GM21717 (cell line): ENCODE data around the gene KCNIP4.

ENCODE experiments used
- ATAC-seq: cut with Tn5 transposase; IDR thresholded peaks from one replicate; pipeline ENCODE4 v1.9.1; 2021; ENCODE audit warnings: mild to moderate bottlenecking, moderate library complexity; ENCODE audit not compliant: unreplicated experiment

The KCNIP4 gene

DNA sequence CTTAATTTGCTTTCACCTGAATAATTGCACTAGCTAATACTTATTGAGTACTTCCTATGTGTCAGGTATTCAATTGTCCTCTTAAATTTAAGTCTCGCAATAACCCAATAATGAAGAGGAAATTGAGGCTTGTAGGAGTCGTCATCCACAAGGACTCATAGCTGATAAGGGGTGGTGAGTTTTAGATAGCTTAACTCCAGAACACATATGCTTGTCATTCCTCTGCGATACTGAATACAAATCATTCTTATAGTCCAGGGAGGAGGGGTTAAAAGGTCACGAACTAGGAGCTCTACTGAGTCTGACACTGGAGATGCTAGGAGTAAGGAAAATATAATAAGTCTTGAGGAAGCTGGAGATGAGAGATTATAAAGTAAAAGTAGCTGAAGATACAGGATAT lies 1249.8 kb downstream of the KCNIP4 start:
- no peak for ATAC-seq

- ATAC-seq: no peak
Measured at GRCh38 chr4:20698382-20698781, 1250.2 kb downstream of the KCNIP4 start.

DNA sequence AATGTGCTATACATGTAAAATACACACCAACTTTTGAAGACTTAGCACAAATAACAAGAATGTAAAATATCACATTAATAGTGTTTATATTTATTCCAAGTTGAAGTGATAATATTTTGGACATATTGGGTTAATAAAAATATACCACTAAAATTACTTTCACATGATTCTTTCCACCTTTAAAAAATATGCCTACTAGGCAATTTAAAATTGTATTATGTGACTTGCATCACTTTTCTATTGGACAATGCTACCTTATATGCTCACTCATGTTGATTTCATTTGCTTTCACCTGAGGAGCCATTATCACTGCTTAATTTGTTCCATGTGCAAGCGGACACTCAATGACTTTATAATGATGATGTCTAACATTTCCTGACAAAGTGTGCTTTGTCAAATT lies 1251.8 kb downstream of the KCNIP4 start:
- ATAC-seq: no peak

DNA sequence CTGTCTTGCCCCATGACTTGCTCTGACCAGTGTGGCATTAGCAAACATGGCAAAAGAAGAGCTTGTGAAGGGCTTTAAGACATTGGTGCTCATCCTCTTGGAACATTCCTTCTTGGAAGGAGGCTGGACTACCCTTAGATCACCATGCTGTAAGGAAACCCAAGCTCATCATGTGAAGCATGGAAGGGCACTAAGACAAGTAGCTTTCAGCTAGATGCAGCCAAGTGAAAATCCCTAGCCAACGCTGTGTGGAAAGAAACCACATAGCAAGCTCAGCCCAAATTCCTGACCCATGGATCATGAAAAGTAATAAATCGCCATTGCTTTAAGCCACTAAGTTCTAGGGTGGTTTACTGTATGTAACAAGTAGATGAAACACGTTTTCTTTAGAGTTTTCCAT lies 1260.7 kb downstream of the KCNIP4 start:
- no peak for ATAC-seq

DNA sequence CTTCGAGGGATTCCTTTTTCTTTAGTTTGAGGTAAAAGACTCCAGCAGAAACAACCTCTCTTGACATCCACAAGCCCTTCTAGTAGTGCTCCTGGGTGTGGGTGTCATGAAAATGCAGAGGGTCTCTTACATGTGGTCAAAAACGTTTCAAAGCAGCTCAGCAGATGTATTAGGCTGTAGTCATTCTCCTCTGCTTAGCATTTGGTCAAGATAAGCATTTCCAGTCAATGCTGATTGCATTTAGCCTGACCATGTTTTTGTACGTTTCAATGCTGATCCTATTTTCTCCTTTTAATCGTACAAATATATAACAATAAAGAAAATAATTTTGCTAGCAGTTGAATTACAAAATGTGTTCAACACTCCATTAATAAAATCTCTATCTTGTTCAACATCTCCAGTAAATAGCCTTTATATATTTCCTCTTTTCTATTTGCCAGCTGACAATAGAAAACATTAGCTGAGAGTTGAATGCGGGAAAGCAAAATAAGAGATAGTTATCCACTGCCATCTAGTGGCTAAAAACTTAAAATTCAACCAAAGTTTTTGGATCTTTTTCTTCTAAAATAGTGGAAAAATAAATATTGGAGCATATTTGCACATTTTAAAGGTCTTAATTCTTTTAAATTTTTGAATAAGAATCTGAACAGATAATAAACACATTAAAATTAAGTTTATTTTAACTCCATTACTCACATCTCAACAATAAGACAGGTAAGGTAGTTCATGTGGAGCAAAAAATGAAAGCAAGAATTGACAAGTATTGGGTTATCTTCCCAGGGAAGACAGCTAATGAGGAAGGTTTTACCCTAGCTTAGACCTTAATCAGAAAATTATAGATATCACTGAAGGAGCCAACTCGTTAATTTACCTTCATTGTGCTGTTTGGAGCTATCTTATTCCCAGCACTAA lies 1263.5 kb downstream of the KCNIP4 start:
- ATAC-seq: no peak

DNA sequence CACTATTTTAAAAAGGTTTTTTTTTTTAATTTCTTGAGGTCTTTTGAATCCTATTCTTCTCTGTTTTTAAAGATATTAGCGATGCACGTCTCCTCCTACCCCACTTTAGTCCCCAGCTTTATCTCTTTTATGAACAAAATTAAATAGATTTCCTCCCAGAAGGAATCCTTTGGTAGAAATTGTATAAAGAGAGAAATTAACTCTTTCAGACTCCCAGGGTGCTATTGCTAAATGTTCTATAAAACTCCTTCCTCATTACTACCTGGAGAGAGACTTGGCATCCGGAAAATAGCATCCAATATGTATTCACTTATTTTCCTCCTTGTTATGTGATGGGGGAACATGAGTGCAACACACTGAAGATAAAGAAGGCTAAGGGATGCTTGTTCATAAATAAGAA lies 1264.8 kb downstream of the KCNIP4 start:
- no peak for ATAC-seq

DNA sequence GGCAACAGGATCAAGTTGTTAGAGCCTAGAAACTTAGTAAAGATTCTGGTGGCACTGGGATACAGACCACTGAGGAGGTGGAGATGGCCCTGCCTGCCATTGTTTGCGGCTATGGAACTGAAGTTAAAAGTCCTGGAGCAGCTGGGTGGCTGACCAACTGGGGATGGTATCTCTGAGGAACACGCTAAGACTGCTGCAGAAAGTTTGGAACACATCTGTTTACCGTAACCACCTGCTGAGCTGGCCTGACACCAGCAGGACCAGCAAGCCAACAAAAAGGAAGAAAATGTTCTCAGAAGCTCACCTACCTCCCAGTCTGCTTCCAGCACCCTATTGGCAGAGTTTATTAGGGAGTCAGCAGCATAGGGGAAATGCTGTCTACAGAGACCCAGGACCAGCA lies 1265.7 kb downstream of the KCNIP4 start:
- no peak for ATAC-seq

- no peak for ATAC-seq
Measured at GRCh38 chr4:20681271-20681670, 1267.3 kb downstream of the KCNIP4 start.

DNA sequence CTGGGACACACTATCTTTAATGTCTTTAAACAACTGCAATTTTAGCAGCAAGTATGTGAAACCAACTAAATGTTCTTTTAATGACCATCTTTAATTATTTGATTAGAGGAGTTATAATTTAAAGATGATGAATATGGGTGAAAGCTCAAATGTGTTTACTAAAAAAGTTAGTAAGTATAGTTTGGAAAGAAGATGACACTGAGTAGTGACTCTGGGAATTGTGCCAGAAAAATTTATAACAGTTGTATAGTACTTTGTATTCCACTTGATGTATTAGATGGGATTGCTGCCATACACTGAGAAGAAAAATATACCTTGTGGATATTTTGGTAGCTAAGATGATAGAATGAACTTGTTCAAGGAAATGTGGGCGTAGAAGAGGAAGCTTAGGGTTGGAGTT lies 1267.8 kb downstream of the KCNIP4 start:
- no peak for ATAC-seq

DNA sequence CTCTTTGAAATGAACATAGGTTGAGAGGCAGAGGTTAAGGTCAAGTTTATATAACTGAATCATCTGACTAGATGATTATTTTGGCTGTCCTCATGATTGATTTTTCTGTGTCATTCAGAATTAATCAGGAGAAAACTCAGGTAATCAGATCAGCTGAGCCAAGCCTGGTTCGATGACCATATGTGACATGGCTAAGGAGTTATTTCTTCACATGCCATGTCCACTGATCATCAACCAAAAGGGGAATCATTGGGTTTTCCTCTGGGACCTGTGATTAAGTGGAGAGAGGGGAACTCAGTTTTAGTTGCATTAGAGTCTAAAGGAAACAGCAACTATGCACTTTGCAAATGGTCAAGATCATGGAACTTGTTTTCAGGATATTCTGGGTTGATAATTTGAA lies 1268.6 kb downstream of the KCNIP4 start:
- ATAC-seq: no peak
